CD4-positive, alpha-beta T cell treated with Interleukin-6 at 100 ng/mL for 8 hours (primary cell): Measurements from ENCODE around the gene VSTM2A.
"Not testable (repeated sequence)": the region's sequence is repeated elsewhere in the genome, so short reads cannot be mapped to it uniquely, and the experiment has no call there.

Experiments
- DNase-seq: peaks from one replicate; pipeline ENCODE4 v3.0.0-alpha.2; 2020; ENCODE audit warnings: mixed read lengths, low spot score

Gene VSTM2A, protein sequence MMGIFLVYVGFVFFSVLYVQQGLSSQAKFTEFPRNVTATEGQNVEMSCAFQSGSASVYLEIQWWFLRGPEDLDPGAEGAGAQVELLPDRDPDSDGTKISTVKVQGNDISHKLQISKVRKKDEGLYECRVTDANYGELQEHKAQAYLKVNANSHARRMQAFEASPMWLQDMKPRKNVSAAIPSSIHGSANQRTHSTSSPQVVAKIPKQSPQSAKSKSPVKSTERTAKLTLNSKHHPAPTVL

DNA sequence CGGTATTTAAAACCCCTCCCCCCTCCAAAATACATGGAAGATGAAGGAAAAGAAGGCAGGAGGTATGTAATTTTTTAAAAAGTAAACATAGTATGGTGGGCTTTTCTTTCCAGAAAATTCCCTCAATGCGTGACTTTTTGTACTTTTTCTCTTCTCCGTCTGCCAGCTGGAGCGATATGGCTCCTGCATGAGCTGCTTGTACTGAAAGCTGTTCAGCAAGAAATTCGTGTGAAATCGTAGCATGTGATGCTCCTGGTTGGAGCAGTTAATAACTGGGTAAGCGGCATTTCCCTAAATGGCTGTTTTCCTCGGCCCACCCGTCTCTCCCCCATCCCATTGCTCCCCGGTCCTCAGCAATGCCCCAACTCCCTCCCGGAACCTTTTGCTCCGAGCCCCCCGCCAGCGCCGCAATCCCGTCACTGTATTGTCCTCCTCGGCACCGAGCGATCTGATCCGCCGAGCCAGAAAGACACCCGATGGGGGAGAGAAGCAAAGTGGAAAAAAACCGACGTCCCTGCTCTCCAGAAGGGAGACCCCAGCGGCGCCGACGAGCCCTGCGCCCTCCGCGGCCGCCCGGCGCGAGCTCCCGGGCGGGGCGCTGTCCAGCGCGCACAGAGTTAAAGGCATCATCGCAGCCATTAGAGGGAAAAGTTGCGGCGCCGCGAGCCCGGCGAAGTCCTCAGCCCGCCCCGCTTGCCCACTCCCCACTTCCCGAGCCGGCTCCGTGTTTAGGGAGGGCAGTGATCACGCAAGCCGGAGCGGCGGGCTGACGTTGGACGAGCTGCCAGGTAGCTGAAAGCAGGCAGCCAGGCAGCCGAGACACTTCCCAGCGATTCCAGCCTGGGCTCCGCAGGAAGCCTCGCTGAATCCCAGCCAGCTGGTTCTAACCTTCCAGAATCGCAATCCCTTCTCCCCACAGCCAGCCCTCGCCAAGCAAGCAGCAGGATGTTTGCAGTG, at the start of gene VSTM2A:
Gene VSTM2A (plus strand): TSS at position 707 of the 957 bp plus-strand sequence. CDS start 356 bp downstream, outside the sequence.
- no peak for DNase-seq

GRCh38 chr7:54504531-54504930, 37.6 kb upstream of the VSTM2A start:
- DNase-seq, result not testable (repeated sequence)

DNA sequence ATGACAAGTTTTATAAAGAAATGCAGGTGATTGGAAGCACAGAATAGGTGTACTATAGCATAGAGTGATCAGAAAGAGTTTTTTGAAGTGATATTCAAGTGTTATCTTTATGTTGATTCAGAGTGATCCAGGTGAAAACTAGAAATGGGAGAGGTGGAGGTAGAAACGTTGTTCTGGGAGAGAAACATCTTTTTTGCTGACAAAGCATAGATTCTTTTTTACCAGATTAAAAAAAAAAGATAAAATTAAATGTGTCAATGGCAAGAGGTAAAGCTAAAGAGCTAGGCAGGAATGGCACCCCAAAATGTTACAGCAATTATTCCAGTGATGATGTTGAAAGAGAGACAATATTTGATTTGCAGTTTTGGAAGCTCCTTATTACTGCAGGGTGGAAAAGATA, 12.6 kb upstream of the VSTM2A start:
- no peak for DNase-seq

GRCh38 chr7:54538122-54538521, 4.1 kb upstream of the VSTM2A start:
- DNase-seq, result no peak

GRCh38 chr7:54543051-54543488, 895 bp downstream of the VSTM2A start:
- no peak for DNase-seq

DNA sequence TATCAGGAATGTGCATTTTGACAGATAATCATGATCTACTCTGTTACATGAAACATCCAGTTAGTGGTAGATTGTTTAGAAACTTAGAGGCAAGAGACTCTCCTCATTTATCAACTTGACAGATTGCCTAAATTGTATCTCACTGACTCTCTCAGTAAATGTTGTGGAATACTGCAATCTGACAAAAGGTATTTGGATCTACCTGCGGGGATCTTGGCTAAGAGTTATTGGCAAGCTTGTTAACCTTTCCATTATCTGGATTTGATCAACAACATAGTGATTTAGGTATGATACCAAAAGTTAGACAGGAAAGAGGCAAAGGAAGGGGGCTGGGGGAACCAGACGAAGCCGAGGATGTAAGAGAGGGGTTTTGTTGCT, 2.0 kb downstream of the VSTM2A start:
- no peak for DNase-seq

GRCh38 chr7:54544527-54545240, 2.5 kb downstream of the VSTM2A start:
- no peak for DNase-seq

GRCh38 chr7:54545241-54545563, 3.0 kb downstream of the VSTM2A start:
- DNase-seq, result no peak

GRCh38 chr7:54546081-54546985, 4.2 kb downstream of the VSTM2A start:
- no peak for DNase-seq

DNA sequence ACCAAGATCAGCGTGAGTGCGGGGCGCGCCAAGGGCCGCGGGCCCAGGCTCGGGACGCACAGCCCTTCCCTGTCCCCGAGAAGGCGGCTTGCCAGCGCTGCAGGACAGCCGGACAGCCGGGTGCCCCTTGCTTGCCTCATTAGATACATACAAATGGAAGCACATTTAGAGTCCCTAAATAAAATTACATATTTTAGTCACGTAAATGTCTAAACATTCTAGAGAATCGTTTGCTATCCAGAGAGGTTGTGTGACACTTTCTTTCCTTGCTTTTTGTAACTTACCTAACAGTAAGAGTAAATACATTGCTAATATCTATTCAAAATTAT, 4.8 kb downstream of the VSTM2A start:
- DNase-seq, result no peak

DNA sequence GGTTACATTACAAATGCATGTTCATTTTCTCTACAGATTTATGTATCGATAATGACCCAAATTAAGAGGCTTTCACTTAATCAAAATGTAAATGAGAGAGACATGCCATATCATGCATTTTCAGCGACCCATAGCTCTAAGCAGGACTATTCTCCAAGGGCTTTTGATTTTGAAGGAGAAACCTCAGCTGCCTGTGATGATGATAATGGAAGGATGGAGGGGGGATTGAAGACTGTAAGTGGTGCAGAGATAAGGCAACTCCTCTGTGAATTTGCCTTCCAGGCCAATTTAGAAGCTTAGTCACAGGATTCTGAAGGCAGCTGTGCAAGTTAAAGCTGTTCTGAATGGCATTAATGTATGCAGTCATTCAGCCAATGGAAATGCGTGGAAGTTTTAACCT, 8.3 kb downstream of the VSTM2A start:
- DNase-seq, result no peak

GRCh38 chr7:54556121-54556520, 13.9 kb downstream of the VSTM2A start:
- no peak for DNase-seq

DNA sequence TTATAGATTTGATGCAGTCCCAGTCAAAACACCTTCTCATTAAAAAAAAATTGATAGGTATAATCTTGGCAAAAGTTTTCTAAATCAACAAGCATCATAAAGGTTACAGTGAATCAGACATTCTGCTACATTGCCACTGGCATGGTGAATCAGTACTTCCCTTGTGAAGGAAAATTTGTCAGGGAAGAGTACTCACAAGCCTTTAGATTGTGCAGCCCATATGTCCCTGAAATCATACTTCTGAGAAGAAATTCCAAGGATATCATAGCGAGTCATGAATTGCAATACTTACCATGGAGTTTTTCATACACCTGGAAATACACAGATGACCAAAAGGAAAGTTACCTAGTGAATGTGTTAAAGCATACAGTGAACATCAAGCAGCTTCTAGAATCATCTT, 17.2 kb downstream of the VSTM2A start:
- no peak for DNase-seq

DNA sequence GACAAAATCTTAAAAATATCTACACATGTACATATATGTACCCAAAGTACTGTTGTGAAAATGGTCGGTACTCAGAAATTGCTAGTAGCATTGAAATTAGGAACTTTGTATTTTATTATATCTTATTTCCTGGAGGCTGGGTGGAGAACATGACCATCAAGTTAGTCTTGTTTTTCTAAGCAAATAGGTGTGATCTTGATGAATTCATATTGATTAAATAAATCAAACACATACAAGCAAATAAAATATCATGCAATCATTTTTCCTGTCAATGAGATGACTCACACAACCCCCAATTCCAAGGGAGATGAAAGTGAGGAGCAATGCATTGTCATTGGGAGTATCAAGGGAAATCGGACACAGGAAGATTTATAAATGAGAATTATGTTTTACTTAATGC, 18.0 kb downstream of the VSTM2A start:
- DNase-seq, result no peak

GRCh38 chr7:54560723-54561122, 18.5 kb downstream of the VSTM2A start:
- no peak for DNase-seq

- DNase-seq, result no peak
Observed at GRCh38 chr7:54563329-54563916, 21.2 kb downstream of the VSTM2A start.

- DNase-seq, result no peak
Observed at GRCh38 chr7:54565432-54565831, 23.3 kb downstream of the VSTM2A start.

DNA sequence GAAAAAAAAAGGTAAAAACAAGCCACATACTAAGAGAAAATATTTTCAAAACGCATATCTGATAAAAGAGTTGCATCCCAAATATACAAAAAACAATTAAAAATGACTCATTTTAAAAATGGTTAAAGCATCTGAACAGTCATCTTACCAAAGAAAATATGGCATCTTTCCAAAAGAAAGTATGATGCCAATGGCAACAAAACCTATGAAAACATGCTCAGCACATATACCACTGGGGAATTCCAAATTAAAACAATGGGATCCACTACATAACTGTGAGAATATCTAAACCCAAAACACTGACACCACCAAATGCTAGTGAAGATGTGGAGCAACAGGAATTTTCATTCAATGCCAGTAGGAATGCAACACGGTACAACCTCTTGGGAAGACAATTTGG, 39.3 kb downstream of the VSTM2A start:
- no peak for DNase-seq

DNA sequence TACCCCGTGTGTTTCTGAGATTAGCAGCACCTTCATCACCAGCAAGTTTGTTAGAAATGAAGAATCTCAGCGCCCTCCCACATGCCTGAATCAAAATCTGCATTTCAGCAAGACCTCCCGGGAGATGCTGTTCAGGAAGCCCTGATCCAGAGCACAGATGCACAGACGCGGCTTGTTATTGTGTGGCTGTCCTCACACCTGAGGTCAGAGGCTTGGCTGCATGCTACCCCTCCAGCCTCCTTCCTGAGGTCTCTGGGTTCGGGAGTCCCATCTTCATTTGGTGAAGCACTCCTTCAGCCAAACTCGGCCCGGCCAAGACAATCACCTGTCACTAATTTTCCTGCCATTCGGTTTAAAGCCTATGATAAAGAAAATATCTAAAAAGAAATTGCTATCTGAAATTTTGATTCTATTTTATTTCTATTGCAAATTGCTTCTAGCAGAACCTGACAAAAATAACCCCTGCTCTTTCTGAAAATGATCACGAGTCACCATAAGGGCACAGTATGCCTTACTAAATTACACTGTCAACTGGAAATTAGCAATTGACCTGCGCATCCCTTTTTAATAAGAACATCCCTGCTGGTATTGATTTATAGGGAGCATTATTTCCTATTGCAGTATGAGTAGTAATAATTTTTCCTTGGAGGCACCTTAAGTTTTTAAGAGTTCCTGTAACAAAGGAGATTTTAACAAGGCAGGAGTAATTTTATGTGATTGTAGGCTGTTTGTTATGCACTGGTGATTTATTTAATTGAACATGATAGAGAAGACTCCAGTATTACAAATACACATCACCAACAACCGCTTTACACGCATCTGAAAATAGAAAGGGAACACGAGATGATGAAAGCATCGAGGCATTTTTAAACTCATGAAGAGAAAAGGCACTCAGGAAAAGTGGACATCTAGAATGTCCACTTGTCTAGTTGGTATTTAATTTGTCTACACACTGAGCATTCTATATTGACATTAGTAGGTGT, 49.5 kb downstream of the VSTM2A start:
- no peak for DNase-seq

DNA sequence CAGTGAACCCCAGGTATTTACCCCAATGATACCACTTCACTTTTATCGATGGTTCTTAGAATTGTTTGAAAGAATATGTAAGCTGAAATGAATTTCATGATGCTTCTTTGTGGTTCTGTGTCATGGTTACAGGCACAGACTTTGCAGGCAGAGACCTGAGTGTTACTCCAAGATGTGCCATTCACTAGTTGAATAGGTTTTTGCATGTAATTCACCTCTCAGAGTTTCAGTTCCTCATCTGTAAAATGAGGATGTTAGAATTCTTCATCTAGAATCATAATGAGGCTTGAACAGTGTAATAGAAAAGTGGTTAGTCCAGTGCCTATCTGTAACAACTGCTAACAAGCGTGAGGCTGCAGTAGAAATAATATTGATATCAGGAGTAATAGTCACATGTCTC, 54.6 kb downstream of the VSTM2A start:
- no peak for DNase-seq
